Epithelial cell of proximal tubule (primary cell): Measurements from ENCODE around the gene IFIH1. TPM values are rescaled to one million over a fixed set of nuclear protein-coding genes. Genes with fewer than 3 reads are reported as not detected.

Experiments
- DNase-seq: peaks from one replicate; pipeline ENCODE4 v3.0.0-alpha.2; 2011; ENCODE audit warnings: low read depth
- H3K4me3 ChIP-seq: 2 replicates; pipeline ENCODE4 v1.5.1; 2011; ENCODE audit warnings: low read depth, mild to moderate bottlenecking, low read length
- total RNA-seq: library from RNA; depleted of rRNA; stranded (reverse); fragments of >200 nt; gene quantifications from 2 replicates; pipeline ENCODE4 v1.2.3, GENCODE V29; 2015
- TF ChIP-seq, protein P1 (sequence below): conservative IDR thresholded peaks from 2 replicates; pipeline ENCODE4 v1.5.1; 2012; ENCODE audit warnings: low read depth, mild to moderate bottlenecking, low read length

The IFIH1 gene
- total RNA-seq, 1 donor from 2014 or later: 4.8 TPM

DNA sequence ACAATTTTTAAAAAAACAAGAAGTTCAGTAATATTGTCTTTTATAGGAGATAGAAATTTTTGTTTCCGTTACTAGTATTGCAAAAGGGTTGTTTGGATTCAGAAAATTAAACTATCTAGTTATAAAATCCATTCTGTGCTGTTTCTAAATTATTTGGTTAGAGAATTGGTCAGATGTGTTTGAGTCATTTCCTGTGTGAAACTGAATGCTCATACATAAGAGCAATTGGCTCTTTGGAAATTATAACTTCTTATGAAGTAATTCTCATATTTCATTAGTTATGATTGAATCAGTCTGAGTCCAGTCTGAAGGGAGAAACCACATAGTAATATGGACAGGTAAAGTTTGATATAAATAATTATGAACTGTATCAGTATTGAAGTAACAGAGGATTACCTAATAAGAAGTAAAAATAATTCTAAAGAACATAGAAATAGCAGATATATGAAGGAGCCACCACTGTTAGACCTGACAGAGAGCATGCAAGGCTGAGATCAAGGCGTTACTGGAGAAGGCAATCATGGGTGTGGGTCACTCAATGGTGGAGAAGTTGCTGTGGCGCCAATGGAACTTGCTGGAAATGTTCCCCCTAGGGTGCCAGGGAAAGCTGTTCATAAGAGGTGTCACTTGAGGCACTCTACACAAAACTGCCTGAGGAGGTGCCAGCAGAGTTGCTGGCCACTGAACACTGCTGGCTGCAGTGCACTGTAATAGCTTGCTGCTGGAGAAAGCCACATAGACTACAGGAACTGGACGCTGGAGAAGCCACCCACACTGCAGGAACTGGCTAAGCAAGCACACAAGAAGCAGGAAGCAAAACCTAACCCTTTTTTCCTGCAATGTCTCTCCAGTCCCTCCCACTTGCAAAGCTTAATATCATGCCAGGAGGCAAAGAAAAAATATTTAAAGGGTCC, 57.2 kb downstream of the IFIH1 start:
- no peak overlapping the region for H3K4me3 ChIP-seq
- DNase-seq: no peak
- TF ChIP-seq, protein P1, sequence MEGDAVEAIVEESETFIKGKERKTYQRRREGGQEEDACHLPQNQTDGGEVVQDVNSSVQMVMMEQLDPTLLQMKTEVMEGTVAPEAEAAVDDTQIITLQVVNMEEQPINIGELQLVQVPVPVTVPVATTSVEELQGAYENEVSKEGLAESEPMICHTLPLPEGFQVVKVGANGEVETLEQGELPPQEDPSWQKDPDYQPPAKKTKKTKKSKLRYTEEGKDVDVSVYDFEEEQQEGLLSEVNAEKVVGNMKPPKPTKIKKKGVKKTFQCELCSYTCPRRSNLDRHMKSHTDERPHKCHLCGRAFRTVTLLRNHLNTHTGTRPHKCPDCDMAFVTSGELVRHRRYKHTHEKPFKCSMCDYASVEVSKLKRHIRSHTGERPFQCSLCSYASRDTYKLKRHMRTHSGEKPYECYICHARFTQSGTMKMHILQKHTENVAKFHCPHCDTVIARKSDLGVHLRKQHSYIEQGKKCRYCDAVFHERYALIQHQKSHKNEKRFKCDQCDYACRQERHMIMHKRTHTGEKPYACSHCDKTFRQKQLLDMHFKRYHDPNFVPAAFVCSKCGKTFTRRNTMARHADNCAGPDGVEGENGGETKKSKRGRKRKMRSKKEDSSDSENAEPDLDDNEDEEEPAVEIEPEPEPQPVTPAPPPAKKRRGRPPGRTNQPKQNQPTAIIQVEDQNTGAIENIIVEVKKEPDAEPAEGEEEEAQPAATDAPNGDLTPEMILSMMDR: no peak

DNA sequence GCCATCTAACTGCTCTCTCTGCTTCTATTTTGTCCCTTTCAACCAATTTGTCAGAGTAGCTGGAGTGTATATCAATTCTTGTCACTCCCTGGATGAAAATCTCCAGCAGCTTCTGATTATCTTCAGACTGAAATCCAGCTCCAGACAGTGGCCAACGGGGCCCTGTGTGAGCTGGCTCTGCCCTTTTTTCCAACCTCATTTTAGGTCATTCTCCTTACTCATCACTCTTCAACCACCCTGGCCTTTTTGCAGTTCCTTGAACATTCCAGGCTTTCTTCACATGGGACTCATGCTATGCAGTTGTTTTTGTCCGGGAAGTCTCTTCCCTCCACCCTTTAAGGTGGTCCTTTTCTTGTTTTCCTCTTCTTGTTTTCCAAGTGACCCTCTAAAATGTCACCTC, 59.8 kb downstream of the IFIH1 start:
- no peak overlapping the region for H3K4me3 ChIP-seq
- TF ChIP-seq, protein P1: no peak
- no peak for DNase-seq

DNA sequence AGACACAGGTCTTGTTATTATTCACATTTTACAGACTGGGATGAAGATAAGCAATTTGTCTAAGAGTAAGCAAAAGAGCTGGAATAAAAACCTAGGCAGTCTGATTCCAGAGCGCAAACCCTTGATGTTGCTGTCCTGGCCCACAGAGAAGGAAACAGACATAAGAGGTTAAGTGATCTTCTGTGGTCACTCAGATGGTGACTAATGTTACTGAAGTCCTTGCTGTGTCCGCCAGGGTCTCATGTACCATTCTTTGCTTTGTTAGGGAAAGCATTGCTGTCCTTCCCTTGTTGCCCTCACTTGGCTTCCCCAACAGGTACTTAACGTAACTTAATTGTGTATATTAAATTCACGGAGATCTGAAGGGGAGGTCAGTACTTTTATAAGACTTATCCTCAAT, 60.3 kb downstream of the IFIH1 start:
- TF ChIP-seq, protein P1: no peak
- no peak for DNase-seq
- H3K4me3 ChIP-seq: no peak overlapping the region

GRCh38 chr2:162257425-162257824, 61.1 kb downstream of the IFIH1 start:
- TF ChIP-seq, protein P1: no peak
- no peak for DNase-seq
- no peak overlapping the region for H3K4me3 ChIP-seq

- DNase-seq: no peak
- TF ChIP-seq, protein P1: no peak
- no peak overlapping the region for H3K4me3 ChIP-seq
Observed at GRCh38 chr2:162256591-162256991, 61.9 kb downstream of the IFIH1 start.

- TF ChIP-seq, protein P1: no peak
- H3K4me3 ChIP-seq: no peak overlapping the region
- no peak for DNase-seq
Observed at GRCh38 chr2:162254236-162254871, 64.1 kb downstream of the IFIH1 start.

DNA sequence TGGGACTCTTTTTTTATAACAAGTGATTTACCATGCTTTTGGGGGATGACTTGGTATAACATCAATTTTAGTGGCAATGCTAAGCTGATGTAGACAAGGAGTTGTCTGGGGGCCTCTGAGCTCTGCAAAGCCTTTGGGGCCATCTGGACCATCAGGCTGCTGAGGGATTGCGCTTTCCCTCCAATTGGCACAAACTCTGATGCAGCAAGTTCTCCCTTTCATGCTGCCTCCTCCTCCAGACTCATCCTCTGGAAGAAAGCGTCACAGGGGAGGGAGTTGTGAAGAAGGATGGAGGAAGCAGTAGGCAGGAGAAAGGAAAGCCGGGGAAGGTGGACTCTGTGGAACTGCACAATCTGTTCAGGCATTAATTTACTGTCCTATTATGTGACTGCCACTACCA, 65.0 kb downstream of the IFIH1 start:
- no peak overlapping the region for H3K4me3 ChIP-seq
- no peak for DNase-seq
- TF ChIP-seq, protein P1: no peak
